Fibroblast of mammary gland (primary cell): ENCODE results near the gene PERCC1.

Experiments
- DNase-seq: peaks from one replicate; pipeline ENCODE4 v3.0.0-alpha.2; 2010; ENCODE audit warnings: low read depth
- H3K4me3 ChIP-seq: 2 replicates; pipeline ENCODE4 v1.5.1; 2011; ENCODE audit warnings: low read depth, mild to moderate bottlenecking, low read length, moderate library complexity; ENCODE audit not compliant: control insufficient read depth
- CTCF ChIP-seq: conservative IDR thresholded peaks from 2 replicates; pipeline ENCODE4 v1.5.1; 2011; ENCODE audit warnings: low read depth, low read length, inconsistent platforms; ENCODE audit not compliant: control insufficient read depth, insufficient read depth

The PERCC1 gene

GRCh38 chr16:1390239-1390779 is 40.6 kb upstream of the PERCC1 start:
- no peak for TF ChIP-seq CTCF
- H3K4me3 ChIP-seq, result no peak overlapping the region
- DNase-seq, result no peak

GRCh38 chr16:1392826-1393225 is 38.1 kb upstream of the PERCC1 start:
- no peak for TF ChIP-seq CTCF
- no peak overlapping the region for H3K4me3 ChIP-seq
- DNase-seq, result no peak

- DNase-seq, result no peak
- H3K4me3 ChIP-seq, result no peak overlapping the region
- no peak for TF ChIP-seq CTCF
Measured at GRCh38 chr16:1393613-1394176, 37.2 kb upstream of the PERCC1 start.

GRCh38 chr16:1394367-1394951 is 36.4 kb upstream of the PERCC1 start:
- no peak overlapping the region for H3K4me3 ChIP-seq
- DNase-seq, result no peak
- TF ChIP-seq CTCF, result no peak

- no peak for DNase-seq
- TF ChIP-seq CTCF, result no peak
- no peak overlapping the region for H3K4me3 ChIP-seq
Measured at GRCh38 chr16:1395444-1396031, 35.3 kb upstream of the PERCC1 start.

- DNase-seq, result no peak
- H3K4me3 ChIP-seq, result no peak overlapping the region
- no peak for TF ChIP-seq CTCF
Measured at GRCh38 chr16:1397779-1398178, 33.1 kb upstream of the PERCC1 start.
